ENCODE results near the gene LCN12. TPM values are rescaled to one million over a fixed set of nuclear protein-coding genes. Genes with fewer than 3 reads are reported as not detected.
A peak's percentile ranks its signal among the peaks of the same experiment; 100 is the strongest.

The LCN12 gene
- total RNA-seq, 1 experiment from 2014 or later = 4.2 TPM

DNA sequence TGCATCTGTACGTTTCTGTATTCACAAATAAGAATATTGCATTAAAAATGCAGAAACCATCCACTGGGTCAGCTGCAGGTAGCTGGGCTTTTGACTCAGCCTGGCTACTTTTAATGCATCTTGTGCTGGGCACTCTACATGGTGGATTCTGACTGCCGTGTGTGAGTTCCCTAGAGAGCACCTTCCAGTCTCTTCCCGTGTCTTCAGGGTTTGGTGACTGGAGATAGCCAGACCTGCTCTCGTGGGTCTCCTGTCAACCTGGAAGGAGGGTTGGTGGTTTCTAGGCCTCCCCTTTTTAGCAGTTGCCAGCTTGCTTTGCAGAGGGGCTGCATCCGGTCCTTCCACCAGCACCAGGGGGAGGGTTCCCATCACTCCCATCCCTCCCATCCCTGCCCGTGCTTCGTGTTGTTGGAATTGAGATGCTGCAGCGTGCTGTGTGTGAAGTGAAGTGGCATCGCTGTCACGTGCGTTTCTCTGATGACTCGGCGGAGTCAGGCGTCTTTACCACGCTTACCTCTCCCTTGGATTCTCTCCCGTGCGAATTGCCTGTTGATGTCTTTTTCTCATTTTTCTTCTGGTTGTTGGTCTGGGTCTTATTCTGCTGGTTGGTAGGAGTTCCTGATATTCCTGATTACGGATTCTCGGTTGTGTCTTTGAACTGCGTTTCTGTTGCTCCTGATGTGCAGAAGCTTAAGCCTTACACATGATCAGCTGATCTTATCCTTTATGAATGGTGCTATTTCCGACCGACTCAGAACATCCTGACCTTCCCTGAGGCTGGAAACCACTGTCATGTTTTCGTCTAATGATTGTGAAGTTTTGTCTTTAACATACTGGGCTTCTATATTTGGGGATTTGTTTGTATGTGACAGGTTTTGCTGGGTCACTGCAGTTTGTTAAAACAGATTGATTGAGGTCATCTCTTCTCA is 24.5 kb upstream of the LCN12 start:
- ChIA-PET RAD21 (ENCODE audit: low non-redundant PET in 1 of 2, low total read pairs in 2 of 2, uncharacterized antibody in 2 of 2, unreplicated experiment in 2 of 2) (no interaction called here), CTCF (no interaction called here), POLR2A (no interaction called here)
- Histone ChIP-seq H3K4me3 (replicated peaks in 1 of 2; ENCODE audit: low read depth in 1 of 2, low read length in 2 of 2) (no peak overlapping the region), H3K4me1 (ENCODE audit: control insufficient read depth in 1 of 2, insufficient read depth in 2 of 2, low read length in 2 of 2) (no peaks in the 10 kb centered on the region), H3K27ac (ENCODE audit: low read depth, low read length) (no peak overlapping the region), H3K9me2 (ENCODE audit: insufficient read depth) (no peaks in the 10 kb centered on the region), H4K20me1 (ENCODE audit: insufficient read depth) (no peaks in the 10 kb centered on the region), H2AFZ (ENCODE audit: low read depth, low read length, poor library complexity, severe bottlenecking) (no peak overlapping the region), H3K4me2 (ENCODE audit: low read length) (no peak overlapping the region), H3K36me3 (ENCODE audit: control insufficient read depth in 1 of 2, insufficient read depth in 2 of 2, low read length in 2 of 2) (peaks cover 3 to 26% of the 10 kb centered on the region in 2 experiments; a peak in 2 of 4 replicates), H3K9ac (ENCODE audit: low read length) (no peak overlapping the region), H3K79me2 (ENCODE audit: insufficient read depth, low read length) (no peaks in the 10 kb centered on the region), H3K27me3 (ENCODE audit: insufficient read depth, low read length) (no peaks in the 10 kb centered on the region), H3K9me3 (ENCODE audit: control insufficient read depth in 1 of 2, insufficient read depth in 1 of 2, low read depth in 1 of 2, low read length in 2 of 2) (no peaks in the 10 kb centered on the region)
- intact Hi-C loops (cut with micrococcal nuclease) = no loop called here
- TF ChIP-seq EZH2 (IDR thresholded peaks at IDR 0.05) (no peak), MAX (IDR thresholded peaks at IDR 0.05) (no peak), CTCF (IDR thresholded peaks at IDR 0.05 in 2 of 3, conservative IDR thresholded peaks at IDR 0.05 in 1 of 3; ENCODE audit: borderline replicate concordance in 1 of 3, insufficient read depth in 1 of 3, low read depth in 2 of 3, low read length in 2 of 3) (no peak), POLR2A (IDR thresholded peaks at IDR 0.05; ENCODE audit: borderline replicate concordance, extremely low read depth, insufficient read depth, insufficient read length) (no peak), YY1 (IDR thresholded peaks at IDR 0.05; ENCODE audit: extremely low read depth, insufficient replicate concordance, low read depth, low read length) (no peak), REST (IDR thresholded peaks at IDR 0.05; ENCODE audit: low read depth) (no peak), FOSL1 (IDR thresholded peaks at IDR 0.05; ENCODE audit: low read depth) (no peak), SIN3A (IDR thresholded peaks at IDR 0.05; ENCODE audit: low read depth) (no peak), ELF1 (IDR thresholded peaks at IDR 0.05; ENCODE audit: borderline replicate concordance, low read depth) (no peak)
- ATAC-seq (no peak), DNase-seq (ENCODE audit: low read depth, low spot score) (no peak)
- BruUV-seq (replicated peaks) = TSS peak; percentile 27
